ENCODE results near the gene YBX1.

- TF ChIP-seq CTCF (IDR thresholded peaks at IDR 0.05 in 8 of 11, conservative IDR thresholded peaks at IDR 0.05 in 3 of 11) (no peak), POLR2A (IDR thresholded peaks at IDR 0.05) (no peak)
These were observed 7.5 kb upstream of the YBX1 start for GRCh38 chr1:42674682-42675081.

Data from spleen (tissue), 7 donors.